ENCODE results near the gene PIK3R1. TPM values are rescaled to one million over a fixed set of nuclear protein-coding genes. Genes with fewer than 3 reads are reported as not detected.

Gene PIK3R1
- total and polyA plus RNA-seq, 10 of the 15 experiments (the other 5 are each of a cell fraction or from before 2014, with no cell fraction given), result 7.8 to 38.4 (median 15.7) TPM

GRCh38 chr5:68230285-68230684, 14.7 kb downstream of the PIK3R1 start (continued):
- TF ChIP-seq CUX1 (IDR thresholded peaks at IDR 0.05; ENCODE audit: insufficient replicate concordance, low read depth, low read length), result no peak
- no peak for TF ChIP-seq MLLT1 (IDR thresholded peaks at IDR 0.05)

GRCh38 chr5:68231414-68232076, 16.0 kb downstream of the PIK3R1 start:
- no TSS peak for BruUV-seq (replicated peaks)
- Histone ChIP-seq H3K27me3 (replicated peaks in 1 of 2; ENCODE audit: control insufficient read depth in 2 of 2, insufficient read depth in 2 of 2, low read length in 1 of 2) (no peaks in the 10 kb centered on the region), H3K4me3 (no peak overlapping the region), H3K9me3 (replicated peaks; ENCODE audit: control insufficient read depth, insufficient read depth, low read length) (no peaks in the 10 kb centered on the region), H3K9ac (ENCODE audit: control insufficient read depth, insufficient read depth, low read length) (no peak overlapping the region), H3K27ac (ENCODE audit: control insufficient read depth, insufficient read depth) (no peak overlapping the region), H2AFZ (ENCODE audit: control insufficient read depth, low read depth, low read length) (no peak overlapping the region), H3K36me3 (ENCODE audit: control insufficient read depth in 2 of 2, insufficient read depth in 2 of 2, low read length in 1 of 2) (peaks cover 3 to 13% of the 10 kb centered on the region in 2 experiments; a peak in 2 of 4 replicates), H3K79me2 (ENCODE audit: control insufficient read depth, insufficient read depth, low read length) (peaks cover 41% of the 10 kb centered on the region), H3K4me2 (ENCODE audit: control insufficient read depth, insufficient read depth) (no peak overlapping the region), H4K20me1 (ENCODE audit: control insufficient read depth, insufficient read depth) (0 out of 2 replicates have a peak, but pooled peaks cover 5% of the 10 kb centered on the region), H3K4me1 (ENCODE audit: control insufficient read depth, insufficient read depth, low read length) (peaks cover 3% of the 10 kb centered on the region; the same call in 1 of the 2 replicates)
- 79% methylated on average over 5 of the region's 5 CpGs for WGBS (ENCODE audit: insufficient coverage, insufficient replicate concordance, low lambda C conversion rate, missing lambda C conversion rate)
- intact Hi-C loops (cut with micrococcal nuclease; ENCODE audit: unreplicated experiment) (no loop called here), in situ Hi-C loops (cut with MboI) (no loop called here)
- no peak for ATAC-seq
- TF ChIP-seq BCL11A (IDR thresholded peaks at IDR 0.05; ENCODE audit: low read depth, low read length) (no peak), HCFC1 (IDR thresholded peaks at IDR 0.05; ENCODE audit: low read length) (no peak), GABPA (IDR thresholded peaks at IDR 0.05; ENCODE audit: low read depth) (no peak), IRF5 (IDR thresholded peaks at IDR 0.05; ENCODE audit: borderline replicate concordance) (no peak), NR2C2 (IDR thresholded peaks at IDR 0.05; ENCODE audit: borderline replicate concordance, control insufficient read depth, insufficient read length, low read depth) (no peak)
- DNase-seq (ENCODE audit: low read depth, low spot score), result no peak
- POLR2A ChIA-PET, result no interaction called here
- SMC1A ChIA-PET (ENCODE audit: uncharacterized antibody, unreplicated experiment), result interaction anchor here (4.6 kb wide), 1 partner anchor 14 kb away, joined by 39 read pairs; the partner anchor contains the start of gene PIK3R1
- RAD21 ChIA-PET (ENCODE audit: unreplicated experiment), result no interaction called here
- FAIRE-seq, result no peak
- CTCF ChIA-PET, result no interaction called here

All from GM12878 (cell line).